HG03469 (cell line): Measurements from ENCODE around the gene ADCY5.
"Not testable (repeated sequence)": the region's sequence is repeated elsewhere in the genome, so short reads cannot be mapped to it uniquely, and the experiment has no call there.

ENCODE experiments used
- ATAC-seq: cut with Tn5 transposase; IDR thresholded peaks from one replicate; pipeline ENCODE4 v1.9.1; 2021; ENCODE audit warnings: mild to moderate bottlenecking, moderate library complexity, moderate number of reproducible peaks; ENCODE audit not compliant: unreplicated experiment

The ADCY5 gene

GRCh38 chr3:123278446-123278845, 170.4 kb downstream of the ADCY5 start:
- ATAC-seq, result no peak

GRCh38 chr3:123277106-123277505, 171.8 kb downstream of the ADCY5 start:
- no peak for ATAC-seq

GRCh38 chr3:123276346-123277006, 172.4 kb downstream of the ADCY5 start:
- ATAC-seq, result no peak

GRCh38 chr3:123275691-123276090, 173.2 kb downstream of the ADCY5 start:
- no peak for ATAC-seq

- ATAC-seq, result no peak
Observed at GRCh38 chr3:123272547-123272946, 176.3 kb downstream of the ADCY5 start.

- ATAC-seq, result no peak
Observed at GRCh38 chr3:123271466-123272159, 177.3 kb downstream of the ADCY5 start.

GRCh38 chr3:123270818-123271217, 178.1 kb downstream of the ADCY5 start:
- no peak for ATAC-seq

GRCh38 chr3:123267821-123268220, 181.1 kb downstream of the ADCY5 start:
- ATAC-seq, result no peak

GRCh38 chr3:123263941-123264340, 184.9 kb downstream of the ADCY5 start:
- ATAC-seq, result no peak

- no peak for ATAC-seq
Observed at GRCh38 chr3:123262868-123263267, 186.0 kb downstream of the ADCY5 start.

- no peak for ATAC-seq
Observed at GRCh38 chr3:123262226-123262625, 186.7 kb downstream of the ADCY5 start.

GRCh38 chr3:123261666-123262065, 187.2 kb downstream of the ADCY5 start:
- no peak for ATAC-seq

GRCh38 chr3:123258811-123259420, 190.0 kb downstream of the ADCY5 start:
- ATAC-seq, result no peak

- ATAC-seq, result no peak
Observed at GRCh38 chr3:123258359-123258758, 190.5 kb downstream of the ADCY5 start.

GRCh38 chr3:123256256-123256655, 192.6 kb downstream of the ADCY5 start:
- no peak for ATAC-seq

GRCh38 chr3:123246866-123247265, 202.0 kb downstream of the ADCY5 start:
- ATAC-seq, result no peak

GRCh38 chr3:123244128-123244527, 204.8 kb downstream of the ADCY5 start:
- ATAC-seq, result no peak

GRCh38 chr3:123239756-123240155, 209.1 kb downstream of the ADCY5 start:
- no peak for ATAC-seq

- not testable (repeated sequence) for ATAC-seq
Observed at GRCh38 chr3:123239186-123239585, 209.7 kb downstream of the ADCY5 start.

- ATAC-seq, result no peak
Observed at GRCh38 chr3:123236902-123237301, 212.0 kb downstream of the ADCY5 start.
